Kidney tubule cell (primary cell): ENCODE data around the gene BDNF.
A peak's percentile ranks its signal among the peaks of the same experiment; 100 is the strongest.

Experiments used
- DNase-seq: peaks from one replicate; pipeline ENCODE4 v3.0.0-alpha.2; 2018; ENCODE audit warnings: low spot score

BDNF gene

GRCh38 chr11:27625347-27625912, 74.8 kb downstream of the BDNF start:
- no peak for DNase-seq

- no peak for DNase-seq
Measured at GRCh38 chr11:27623945-27624523, 76.2 kb downstream of the BDNF start.

GRCh38 chr11:27622541-27623300, 77.5 kb downstream of the BDNF start:
- no peak for DNase-seq

- DNase-seq = no peak
Measured at GRCh38 chr11:27621405-27622161, 78.7 kb downstream of the BDNF start.

GRCh38 chr11:27619763-27620335, 80.4 kb downstream of the BDNF start:
- no peak for DNase-seq

- DNase-seq = peak; percentile 28
Measured at GRCh38 chr11:27619039-27619574, 81.1 kb downstream of the BDNF start.

- no peak for DNase-seq
Measured at GRCh38 chr11:27618281-27618915, 81.9 kb downstream of the BDNF start.

GRCh38 chr11:27616711-27617110, 83.5 kb downstream of the BDNF start:
- DNase-seq = no peak

- no peak for DNase-seq
Measured at GRCh38 chr11:27615833-27616232, 84.4 kb downstream of the BDNF start.

- no peak for DNase-seq
Measured at GRCh38 chr11:27614092-27614491, 86.2 kb downstream of the BDNF start.

GRCh38 chr11:27612932-27613880, 87.0 kb downstream of the BDNF start:
- no peak for DNase-seq

- no peak for DNase-seq
Measured at GRCh38 chr11:27611947-27612455, 88.3 kb downstream of the BDNF start.

GRCh38 chr11:27611390-27611789, 88.9 kb downstream of the BDNF start:
- no peak for DNase-seq

GRCh38 chr11:27610946-27611345, 89.3 kb downstream of the BDNF start:
- DNase-seq = no peak

GRCh38 chr11:27610280-27610679, 90.0 kb downstream of the BDNF start:
- DNase-seq = peak; percentile 33

GRCh38 chr11:27608951-27609350, 91.3 kb downstream of the BDNF start:
- DNase-seq = no peak

GRCh38 chr11:27605422-27605821, 94.8 kb downstream of the BDNF start:
- no peak for DNase-seq
